Astrocyte (in vitro differentiated cells and primary cell): ENCODE measurements around the gene PPP6R3.

Source experiments
- EZH2 ChIP-seq: IDR thresholded peaks from 2 replicates; pipeline ENCODE4 v1.6.1; 2012; ENCODE audit warnings: mild to moderate bottlenecking, low read length, inconsistent platforms; ENCODE audit not compliant: insufficient read depth
- TF ChIP-seq, protein P1 (sequence below): IDR thresholded peaks from 2 replicates; pipeline ENCODE4 v1.5.1; 2011; ENCODE audit warnings: low read depth, mild to moderate bottlenecking, inconsistent platforms, low read length, moderate library complexity; ENCODE audit not compliant: insufficient read depth

DNA sequence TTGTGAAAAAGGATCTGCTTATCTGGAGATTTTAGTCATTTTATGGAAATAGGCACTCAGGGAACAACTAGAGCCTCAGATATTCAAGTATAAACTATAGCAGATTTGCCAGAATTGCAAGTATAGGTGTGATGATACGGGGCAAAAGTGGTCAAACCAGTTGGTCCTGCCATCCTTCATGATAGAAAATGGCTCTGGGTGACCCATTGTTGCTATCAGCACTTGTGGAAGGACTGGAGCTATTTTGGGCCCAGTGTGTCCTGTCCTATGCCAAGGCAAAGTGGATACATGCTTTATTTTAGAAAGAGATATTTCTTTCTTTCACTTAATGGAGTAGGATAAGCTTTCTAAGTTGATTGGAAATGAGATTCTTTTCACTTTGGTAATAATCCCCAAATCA lies 85.2 kb downstream of the PPP6R3 start:
- no peak for TF ChIP-seq EZH2
- TF ChIP-seq, protein P1, sequence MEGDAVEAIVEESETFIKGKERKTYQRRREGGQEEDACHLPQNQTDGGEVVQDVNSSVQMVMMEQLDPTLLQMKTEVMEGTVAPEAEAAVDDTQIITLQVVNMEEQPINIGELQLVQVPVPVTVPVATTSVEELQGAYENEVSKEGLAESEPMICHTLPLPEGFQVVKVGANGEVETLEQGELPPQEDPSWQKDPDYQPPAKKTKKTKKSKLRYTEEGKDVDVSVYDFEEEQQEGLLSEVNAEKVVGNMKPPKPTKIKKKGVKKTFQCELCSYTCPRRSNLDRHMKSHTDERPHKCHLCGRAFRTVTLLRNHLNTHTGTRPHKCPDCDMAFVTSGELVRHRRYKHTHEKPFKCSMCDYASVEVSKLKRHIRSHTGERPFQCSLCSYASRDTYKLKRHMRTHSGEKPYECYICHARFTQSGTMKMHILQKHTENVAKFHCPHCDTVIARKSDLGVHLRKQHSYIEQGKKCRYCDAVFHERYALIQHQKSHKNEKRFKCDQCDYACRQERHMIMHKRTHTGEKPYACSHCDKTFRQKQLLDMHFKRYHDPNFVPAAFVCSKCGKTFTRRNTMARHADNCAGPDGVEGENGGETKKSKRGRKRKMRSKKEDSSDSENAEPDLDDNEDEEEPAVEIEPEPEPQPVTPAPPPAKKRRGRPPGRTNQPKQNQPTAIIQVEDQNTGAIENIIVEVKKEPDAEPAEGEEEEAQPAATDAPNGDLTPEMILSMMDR = no peak
